Measurements from ENCODE around the gene CAMTA1.

CAMTA1 gene

GRCh38 chr1:6924891-6925290 is 139.6 kb downstream of the CAMTA1 start:
- TF ChIP-seq POLR2A (IDR thresholded peaks at IDR 0.05; ENCODE audit: low read length) = no peak
- no peak for DNase-seq

- no peak for DNase-seq
Observed at GRCh38 chr1:6927626-6928025, 142.4 kb downstream of the CAMTA1 start.

GRCh38 chr1:6928106-6928885 is 143.0 kb downstream of the CAMTA1 start:
- TF ChIP-seq GATA1 (IDR thresholded peaks at IDR 0.05; ENCODE audit: low read depth, low read length) (no peak), POLR2A (IDR thresholded peaks at IDR 0.05; ENCODE audit: low read length) (no peak)
- DNase-seq = no peak

More at GRCh38 chr1:6927626-6928025, 142.4 kb downstream of the CAMTA1 start:
- no peak for TF ChIP-seq POLR2A (IDR thresholded peaks at IDR 0.05; ENCODE audit: low read length)
- TF ChIP-seq GATA1 (IDR thresholded peaks at IDR 0.05; ENCODE audit: low read depth, low read length) = no peak

- TF ChIP-seq POLR2A (IDR thresholded peaks at IDR 0.05; ENCODE audit: low read length) (no peak), GATA1 (IDR thresholded peaks at IDR 0.05; ENCODE audit: low read depth, low read length) (no peak)
Observed at GRCh38 chr1:6930732-6931300, 145.6 kb downstream of the CAMTA1 start.

GRCh38 chr1:6935361-6935883 is 150.2 kb downstream of the CAMTA1 start:
- no peak for DNase-seq
- no peak for TF ChIP-seq POLR2A (IDR thresholded peaks at IDR 0.05; ENCODE audit: low read length)
- no peak for TF ChIP-seq GATA1 (IDR thresholded peaks at IDR 0.05; ENCODE audit: low read depth, low read length)

More at GRCh38 chr1:6930732-6931300, 145.6 kb downstream of the CAMTA1 start:
- no peak for DNase-seq

- no peak for DNase-seq
- TF ChIP-seq GATA1 (IDR thresholded peaks at IDR 0.05; ENCODE audit: low read depth, low read length) = no peak
- no peak for TF ChIP-seq POLR2A (IDR thresholded peaks at IDR 0.05; ENCODE audit: low read length)
Observed at GRCh38 chr1:6935911-6936690, 150.8 kb downstream of the CAMTA1 start.

GRCh38 chr1:6937048-6937447 is 151.8 kb downstream of the CAMTA1 start:
- no peak for TF ChIP-seq POLR2A (IDR thresholded peaks at IDR 0.05; ENCODE audit: low read length)
- no peak for TF ChIP-seq GATA1 (IDR thresholded peaks at IDR 0.05; ENCODE audit: low read depth, low read length)
- no peak for DNase-seq

- TF ChIP-seq POLR2A (IDR thresholded peaks at IDR 0.05; ENCODE audit: low read length) = no peak
- no peak for TF ChIP-seq GATA1 (IDR thresholded peaks at IDR 0.05; ENCODE audit: low read depth, low read length)
- no peak for DNase-seq
Observed at GRCh38 chr1:6939363-6939762, 154.1 kb downstream of the CAMTA1 start.

- no peak for DNase-seq
Observed at GRCh38 chr1:6941786-6942185, 156.5 kb downstream of the CAMTA1 start.

GRCh38 chr1:6942990-6943389 is 157.7 kb downstream of the CAMTA1 start:
- no peak for DNase-seq
- no peak for TF ChIP-seq POLR2A (IDR thresholded peaks at IDR 0.05; ENCODE audit: low read length)
- no peak for TF ChIP-seq GATA1 (IDR thresholded peaks at IDR 0.05; ENCODE audit: low read depth, low read length)

More at GRCh38 chr1:6941786-6942185, 156.5 kb downstream of the CAMTA1 start:
- TF ChIP-seq GATA1 (IDR thresholded peaks at IDR 0.05; ENCODE audit: low read depth, low read length) (no peak), POLR2A (IDR thresholded peaks at IDR 0.05; ENCODE audit: low read length) (no peak)

- TF ChIP-seq GATA1 (IDR thresholded peaks at IDR 0.05; ENCODE audit: low read depth, low read length) (no peak), POLR2A (IDR thresholded peaks at IDR 0.05; ENCODE audit: low read length) (no peak)
- DNase-seq = no peak
Observed at GRCh38 chr1:6944434-6944833, 159.2 kb downstream of the CAMTA1 start.

- no peak for DNase-seq
Observed at GRCh38 chr1:6947952-6948351, 162.7 kb downstream of the CAMTA1 start.

GRCh38 chr1:6948416-6948815 is 163.2 kb downstream of the CAMTA1 start:
- no peak for TF ChIP-seq GATA1 (IDR thresholded peaks at IDR 0.05; ENCODE audit: low read depth, low read length)
- TF ChIP-seq POLR2A (IDR thresholded peaks at IDR 0.05; ENCODE audit: low read length) = no peak
- DNase-seq = no peak

More at GRCh38 chr1:6947952-6948351, 162.7 kb downstream of the CAMTA1 start:
- no peak for TF ChIP-seq POLR2A (IDR thresholded peaks at IDR 0.05; ENCODE audit: low read length)
- no peak for TF ChIP-seq GATA1 (IDR thresholded peaks at IDR 0.05; ENCODE audit: low read depth, low read length)

GRCh38 chr1:6948861-6949260 is 163.6 kb downstream of the CAMTA1 start:
- TF ChIP-seq GATA1 (IDR thresholded peaks at IDR 0.05; ENCODE audit: low read depth, low read length) (no peak), POLR2A (IDR thresholded peaks at IDR 0.05; ENCODE audit: low read length) (no peak)
- no peak for DNase-seq

All from erythroblast (primary cell).